Myocyte (in vitro differentiated cells): Measurements from ENCODE around the gene DIPK1A. TPM values are rescaled to one million over a fixed set of nuclear protein-coding genes. Genes with fewer than 3 reads are reported as not detected.
A peak's percentile ranks its signal among the peaks of the same experiment; 100 is the strongest.

Experiments
- DNase-seq: peaks from one replicate; pipeline ENCODE4 v3.0.0-alpha.2; 2012; ENCODE audit warnings: low read depth
- total RNA-seq: library from RNA; depleted of rRNA; stranded (reverse); fragments of >200 nt; gene quantifications from 2 replicates; pipeline ENCODE4 v1.2.3, GENCODE V29; 2014

Gene DIPK1A
- total RNA-seq, 1 donor from 2014 or later, result 28.5 TPM

DNA sequence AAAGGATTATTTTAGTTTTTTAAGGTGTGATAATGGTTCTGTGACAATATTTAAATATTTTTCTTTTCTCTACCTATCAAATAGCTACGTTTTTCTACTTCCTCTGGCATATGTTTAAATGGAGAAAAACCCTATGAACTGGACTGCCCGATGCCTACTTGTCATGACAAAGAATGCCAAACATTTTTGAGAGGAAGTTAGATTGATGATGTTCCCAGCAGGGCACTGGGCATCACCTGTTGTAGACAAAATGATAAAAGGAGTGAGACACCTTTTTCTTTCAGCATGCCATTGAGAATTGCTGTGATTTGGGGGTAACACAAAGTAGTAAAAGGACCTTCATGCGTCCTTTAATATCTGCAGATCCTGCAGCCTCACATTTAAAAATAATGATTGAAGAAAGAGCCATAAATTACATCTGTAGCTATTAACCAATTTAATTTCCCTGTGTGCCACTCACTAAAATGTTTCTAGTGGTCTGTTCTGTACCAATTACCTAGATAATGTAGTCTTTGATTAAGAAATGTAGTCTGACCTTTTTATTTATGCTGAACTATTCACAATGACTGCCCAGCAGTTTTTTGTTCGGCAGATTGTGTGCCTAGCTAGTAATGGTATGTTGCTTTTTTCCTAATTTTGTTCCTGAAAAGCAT is 81.8 kb downstream of the DIPK1A start:
- no peak for DNase-seq

DNA sequence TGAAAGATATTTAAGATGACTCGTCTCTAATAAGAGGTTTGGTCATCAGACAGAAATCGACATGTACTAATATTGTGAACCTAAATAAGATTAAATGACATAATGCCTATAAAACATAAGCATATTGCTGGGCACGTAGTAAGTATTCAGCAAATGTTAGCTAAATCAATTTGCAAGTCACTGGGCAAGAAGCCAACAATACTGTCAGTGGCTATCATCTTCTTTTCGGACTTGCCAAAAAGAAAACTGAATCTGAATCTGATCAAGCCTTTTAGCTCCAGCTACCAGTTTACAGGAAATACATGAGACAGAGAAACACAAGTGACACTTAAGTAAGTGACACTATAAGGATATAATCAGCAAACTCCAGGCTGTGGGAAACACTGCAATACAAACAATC is 83.5 kb downstream of the DIPK1A start:
- DNase-seq, result peak; percentile 29

DNA sequence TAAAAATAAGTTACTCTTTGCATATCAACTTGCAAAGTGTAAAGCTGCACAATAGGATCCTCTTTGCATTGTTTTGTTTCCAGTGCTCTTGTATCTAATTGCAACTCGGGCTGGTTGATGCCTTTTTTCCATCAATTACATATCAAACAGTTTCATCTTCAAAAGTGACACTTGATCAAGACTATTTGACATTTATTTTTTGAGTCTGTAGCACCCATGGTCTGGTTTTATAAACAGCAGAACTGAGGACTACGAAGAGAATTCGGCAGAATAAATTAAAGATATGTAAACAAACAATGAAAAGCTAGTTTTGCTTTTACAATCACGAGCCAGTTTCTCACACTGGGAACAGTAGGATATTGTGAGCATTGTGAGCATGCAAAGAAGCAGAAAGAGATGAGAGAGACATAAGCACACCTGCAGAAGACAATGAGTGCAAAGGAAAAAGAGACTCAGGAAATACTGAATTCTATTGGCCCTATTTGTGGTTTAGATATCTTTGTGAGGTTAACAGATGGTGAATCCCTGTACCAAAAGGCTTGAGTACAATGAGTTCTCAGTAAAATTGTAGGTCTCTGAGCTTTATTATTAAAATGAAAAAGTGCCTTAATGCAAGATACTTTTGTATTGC is 84.1 kb downstream of the DIPK1A start:
- peak; percentile 1 for DNase-seq

DNA sequence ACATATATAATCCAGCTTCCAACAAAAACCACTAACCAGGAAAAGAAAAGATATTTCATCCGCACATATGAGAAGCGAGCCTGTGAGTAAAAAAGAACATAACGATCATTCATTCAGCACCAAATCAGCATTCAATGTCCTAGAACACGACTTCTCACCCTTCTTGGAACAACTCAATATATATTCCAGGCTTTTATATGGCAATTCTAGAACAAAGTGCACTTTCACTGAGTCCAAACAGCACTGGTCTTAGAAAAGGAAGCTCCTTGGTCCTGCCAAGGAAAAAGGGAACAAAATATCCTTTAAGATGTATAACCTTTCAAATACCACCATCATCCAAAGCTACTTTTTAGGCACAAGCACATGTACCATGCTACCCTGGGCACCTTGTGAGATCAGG is 84.9 kb downstream of the DIPK1A start:
- no peak for DNase-seq

DNA sequence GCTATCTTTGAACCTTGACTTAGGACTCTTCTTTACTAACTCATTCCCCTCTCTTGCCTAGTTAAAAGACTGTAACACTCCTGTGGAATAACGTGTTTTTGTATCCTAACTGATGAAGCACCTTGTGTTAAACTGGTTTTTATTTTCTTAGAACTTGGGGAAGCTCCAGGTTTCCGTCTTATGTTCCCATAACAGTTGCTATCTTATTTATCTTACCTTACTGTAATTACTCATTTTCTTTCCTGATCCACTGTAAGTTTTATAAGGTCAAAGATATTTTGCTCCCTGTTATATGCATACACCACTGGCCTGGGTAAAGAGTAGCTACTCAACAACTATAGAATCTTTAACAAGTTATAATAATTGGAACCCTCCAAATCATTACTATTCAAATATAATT is 86.3 kb downstream of the DIPK1A start:
- no peak for DNase-seq

DNA sequence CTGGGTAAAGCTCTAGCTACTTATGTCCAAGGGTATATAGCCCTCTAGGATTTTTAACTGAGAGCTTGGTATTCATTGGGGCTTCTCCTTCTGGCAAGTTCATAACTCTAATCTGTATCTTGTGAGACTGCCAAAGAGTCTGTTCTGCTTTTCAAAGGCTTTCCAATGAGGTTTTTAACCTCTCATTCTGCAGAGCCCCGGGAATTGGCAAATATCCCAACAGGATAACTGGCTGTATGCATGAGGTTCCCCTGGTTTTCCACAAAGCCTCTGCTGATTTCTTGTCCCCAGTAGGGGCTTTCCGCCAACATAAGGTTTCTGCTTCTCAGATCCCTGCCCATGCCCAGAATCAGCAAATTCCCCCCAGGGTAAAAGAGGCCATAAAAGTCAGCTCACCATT is 88.5 kb downstream of the DIPK1A start:
- no peak for DNase-seq

DNA sequence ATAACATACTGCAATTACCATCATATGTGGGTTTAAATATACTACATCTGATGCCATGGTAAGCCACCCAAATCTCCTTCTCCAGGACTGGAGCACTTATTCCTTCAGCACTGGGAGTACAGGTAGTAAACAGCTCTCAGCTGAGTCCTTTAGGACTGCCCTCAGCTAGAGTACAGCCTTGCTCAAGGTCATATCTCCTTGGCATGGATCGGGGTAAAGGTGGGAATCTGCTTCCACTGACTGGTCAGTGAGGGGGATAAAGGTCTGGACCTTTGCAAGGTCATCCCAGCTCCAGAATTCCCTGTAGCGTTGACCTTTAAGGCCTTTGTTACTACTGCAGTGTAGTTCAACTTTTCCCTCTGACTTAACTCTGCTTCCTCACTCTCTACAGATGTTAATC is 90.7 kb downstream of the DIPK1A start:
- DNase-seq, result no peak

DNA sequence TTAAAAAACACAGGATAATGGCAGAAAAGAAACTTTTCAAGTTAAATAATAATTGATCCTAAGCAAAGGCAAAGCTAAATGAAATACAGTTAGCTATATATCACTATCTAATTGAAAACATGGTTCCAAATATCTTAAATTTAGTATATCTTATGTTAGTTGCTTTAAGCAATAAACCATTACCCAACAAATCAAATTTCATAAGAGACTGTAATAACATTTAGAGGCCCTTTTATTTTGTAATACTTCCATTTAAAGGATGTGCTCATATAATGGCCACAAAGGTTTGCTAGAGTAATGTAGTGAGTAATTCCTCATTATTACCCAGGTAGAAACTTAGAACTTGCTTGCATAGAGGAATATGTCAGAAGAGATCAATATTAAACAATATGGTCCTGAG is 97.1 kb downstream of the DIPK1A start:
- no peak for DNase-seq

DNA sequence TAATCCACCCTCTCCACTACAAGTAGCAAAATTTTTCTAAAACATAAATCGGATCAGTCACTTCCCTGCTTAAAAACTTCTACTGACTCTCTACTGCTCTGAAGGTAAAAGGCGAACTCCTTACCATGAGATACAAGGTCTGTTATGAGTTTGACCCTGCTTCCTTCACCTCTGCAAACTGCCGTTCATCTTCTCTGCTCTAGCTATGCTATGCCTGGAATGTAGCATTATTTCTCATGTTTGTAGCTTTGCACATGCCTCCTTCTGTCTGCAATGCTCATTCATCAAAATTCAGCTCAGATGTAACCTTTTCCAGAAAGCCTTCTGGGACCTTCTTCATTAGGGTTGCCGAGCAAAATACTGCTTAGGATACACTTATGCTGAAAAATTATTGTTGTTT is 98.7 kb downstream of the DIPK1A start:
- no peak for DNase-seq

DNA sequence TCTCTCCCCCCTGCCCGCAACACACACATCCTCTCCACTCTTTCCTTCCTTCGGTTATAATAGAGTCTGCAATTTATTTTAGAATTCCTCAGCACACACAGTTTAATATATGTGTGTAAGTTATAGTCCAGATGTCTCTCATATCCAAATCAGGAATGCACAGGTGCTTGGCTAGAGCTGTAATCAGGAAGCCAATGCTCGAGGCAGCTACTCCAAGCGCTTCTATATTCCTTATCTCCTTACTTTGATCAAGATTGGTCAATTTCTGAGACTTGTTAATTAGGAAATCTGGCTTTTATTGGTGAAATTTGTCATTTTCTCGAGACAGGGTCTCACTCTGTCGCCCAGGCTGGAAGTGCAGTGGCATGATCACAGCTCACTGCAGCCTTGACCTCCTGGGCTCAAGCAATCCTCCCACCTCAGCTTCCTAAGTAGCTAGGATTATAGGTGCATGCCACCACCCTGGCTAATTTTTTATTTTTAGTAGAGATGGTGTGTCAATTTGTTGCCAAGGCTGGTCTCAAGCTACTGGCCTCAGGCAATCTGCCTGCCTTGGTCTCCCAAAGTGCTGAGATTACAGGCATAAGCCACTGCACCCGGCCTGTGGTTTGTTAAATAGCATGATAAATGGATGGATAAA is 101.7 kb downstream of the DIPK1A start:
- DNase-seq, result peak; percentile 33

DNA sequence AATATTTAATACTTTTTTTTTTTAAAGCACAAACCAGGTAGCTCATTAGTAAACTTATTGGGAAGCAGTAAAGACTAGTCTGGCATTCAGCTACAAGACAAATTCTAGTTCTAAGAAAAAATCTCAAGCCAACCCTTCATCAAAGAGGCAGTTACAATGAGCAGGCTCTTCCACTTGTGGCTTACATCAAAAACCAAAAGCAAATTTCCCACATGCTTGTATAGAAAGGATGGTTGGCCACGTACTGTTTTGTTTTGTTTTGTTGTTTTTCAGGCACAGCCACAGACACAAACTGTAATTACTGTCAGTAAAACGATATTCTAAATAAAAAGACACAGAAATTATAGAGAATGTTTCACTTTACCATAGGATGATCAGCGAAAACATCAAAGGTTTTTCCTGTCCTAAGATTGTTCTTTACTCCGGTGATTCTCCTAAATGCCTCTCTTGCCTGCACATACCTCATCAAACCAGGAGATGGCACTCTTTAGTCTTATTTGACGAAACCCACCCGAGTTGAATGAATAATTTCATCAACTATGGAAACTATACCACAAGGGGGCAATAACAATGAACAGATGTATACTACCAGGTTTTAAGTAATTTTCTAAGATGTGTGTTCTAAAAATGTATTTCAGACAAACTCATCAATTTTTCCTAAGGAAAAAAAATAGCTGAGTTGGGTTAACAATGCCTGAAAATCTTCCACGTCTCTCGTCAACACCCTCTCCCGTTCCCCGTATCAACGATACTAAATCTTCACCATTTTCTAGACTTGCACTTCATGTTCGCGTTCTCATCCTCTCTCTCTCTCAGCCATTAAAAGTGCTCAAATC is 102.5 kb downstream of the DIPK1A start:
- peak; percentile 85 for DNase-seq

DNA sequence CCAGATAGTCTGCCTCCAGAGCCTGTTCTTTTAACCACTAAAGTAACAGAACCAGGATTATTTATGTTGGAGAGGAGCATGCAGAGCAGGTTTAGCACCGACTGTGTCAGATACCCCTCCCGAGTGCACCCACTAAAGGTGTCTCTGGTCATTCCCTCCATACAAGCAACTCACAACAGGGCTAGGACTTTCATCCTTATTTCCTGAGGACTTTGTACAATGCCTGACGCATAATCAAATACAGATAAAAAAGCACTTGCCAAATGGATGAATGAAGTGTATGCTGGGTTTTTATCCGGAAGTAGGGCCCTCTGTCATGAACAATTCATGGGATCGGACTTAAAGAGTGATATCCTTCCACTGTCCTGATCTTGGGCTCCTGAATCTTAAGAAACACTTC is 103.4 kb downstream of the DIPK1A start:
- no peak for DNase-seq

DNA sequence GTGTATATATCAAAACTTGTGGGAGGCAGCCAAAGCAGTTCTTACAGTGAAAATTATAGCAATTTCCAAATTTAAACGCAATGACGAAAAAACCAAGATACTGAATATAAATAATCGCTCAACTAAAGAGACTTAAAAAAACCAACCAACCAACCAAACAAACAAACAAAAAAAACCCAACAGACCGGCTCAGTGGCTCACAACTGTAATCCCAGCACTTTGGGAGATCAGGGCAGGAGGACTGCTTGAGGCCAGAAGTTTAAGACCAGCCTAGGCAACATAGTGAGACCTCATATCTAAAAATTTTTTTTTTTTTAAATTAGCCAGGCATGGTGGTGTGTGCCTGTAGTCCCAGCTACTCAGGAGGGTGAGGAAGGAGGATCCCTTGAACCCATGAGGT is 106.0 kb downstream of the DIPK1A start:
- no peak for DNase-seq

DNA sequence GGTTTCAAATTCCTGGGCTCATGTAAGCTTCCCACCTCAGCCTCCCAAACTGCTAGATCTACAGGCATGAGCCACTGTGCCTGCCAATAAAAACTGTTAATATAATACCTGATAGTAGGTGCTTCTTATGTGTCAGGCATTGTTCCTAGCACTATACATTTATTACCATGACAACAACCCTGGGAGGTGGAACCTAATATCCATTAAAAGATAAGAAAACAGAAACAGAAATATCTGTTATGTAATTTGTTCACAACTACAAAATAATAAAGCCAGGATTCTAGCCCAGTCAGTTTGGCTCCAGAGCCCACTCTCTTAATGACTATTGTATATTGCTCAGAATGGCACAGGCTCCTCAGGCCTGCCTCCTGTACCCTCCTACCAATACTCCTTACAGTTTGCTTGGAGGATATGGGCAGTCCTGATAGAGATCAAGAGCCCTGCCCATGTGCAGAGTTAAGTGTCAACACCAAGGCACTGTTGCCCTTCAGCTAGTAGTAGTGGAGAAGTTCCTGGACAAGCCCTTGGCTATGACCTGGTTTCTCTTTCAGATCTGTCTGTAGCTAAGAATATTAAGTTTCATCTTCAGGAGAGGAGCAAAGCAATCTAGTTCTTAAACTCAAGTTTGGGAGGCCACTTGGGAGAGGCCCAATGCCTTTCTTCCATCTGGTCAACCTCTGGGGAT is 107.0 kb downstream of the DIPK1A start:
- DNase-seq, result no peak

DNA sequence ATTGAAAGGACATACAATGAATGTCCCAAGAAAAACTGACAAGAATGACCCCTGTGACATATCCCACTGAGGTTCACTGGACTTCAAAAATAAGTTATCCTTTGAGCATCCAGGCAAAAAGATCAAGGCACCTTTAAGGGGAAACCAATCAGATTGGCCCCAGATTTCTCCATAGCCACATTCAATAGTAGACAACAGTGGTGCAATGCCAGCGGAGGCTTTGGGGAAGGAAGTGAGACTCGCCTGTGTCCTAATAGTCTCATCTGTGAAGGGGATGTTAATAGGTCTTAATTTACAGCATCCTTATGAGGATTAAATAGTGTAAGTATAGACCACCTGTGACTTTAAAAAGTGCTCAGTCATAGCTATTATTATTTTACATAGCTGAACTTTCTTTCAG is 108.0 kb downstream of the DIPK1A start:
- no peak for DNase-seq

DNA sequence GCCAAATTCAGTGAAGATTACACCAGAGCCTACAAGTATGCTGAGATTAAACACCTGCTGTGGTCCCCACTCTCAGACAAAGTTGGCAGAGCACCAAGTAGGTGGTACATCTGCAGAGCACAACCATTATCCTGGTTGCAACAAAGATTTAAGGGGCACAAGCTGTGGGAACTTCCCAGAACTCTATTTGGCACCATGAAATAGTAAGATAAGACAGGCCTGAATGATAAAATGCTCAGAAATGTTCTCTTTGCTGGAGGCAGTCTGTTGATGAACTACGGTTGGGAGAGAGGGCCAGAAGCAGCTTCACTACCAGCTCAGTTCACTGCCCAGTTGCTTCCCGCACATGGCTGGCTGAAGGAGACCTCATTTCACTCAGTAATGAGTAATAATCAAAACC is 109.5 kb downstream of the DIPK1A start:
- peak; percentile 50 for DNase-seq

DNA sequence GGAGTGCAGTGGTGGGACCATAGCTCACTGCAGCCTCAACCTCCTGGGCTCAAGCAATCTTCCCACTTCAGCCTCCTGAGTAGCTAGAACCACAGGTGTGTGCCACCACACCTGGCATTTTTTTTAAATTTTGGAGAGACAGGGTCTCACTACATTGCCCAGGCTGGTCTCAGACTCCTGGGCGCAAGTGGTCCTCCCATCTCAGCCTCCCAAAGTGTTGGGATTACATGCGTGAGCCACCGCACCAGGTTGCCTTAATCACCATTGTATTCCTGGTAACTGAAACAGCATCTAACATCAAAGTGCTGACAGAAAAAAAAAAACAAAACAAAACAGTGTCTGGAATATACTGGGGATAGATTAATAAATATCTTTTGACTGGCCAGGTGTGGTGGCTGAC is 111.2 kb downstream of the DIPK1A start:
- no peak for DNase-seq

DNA sequence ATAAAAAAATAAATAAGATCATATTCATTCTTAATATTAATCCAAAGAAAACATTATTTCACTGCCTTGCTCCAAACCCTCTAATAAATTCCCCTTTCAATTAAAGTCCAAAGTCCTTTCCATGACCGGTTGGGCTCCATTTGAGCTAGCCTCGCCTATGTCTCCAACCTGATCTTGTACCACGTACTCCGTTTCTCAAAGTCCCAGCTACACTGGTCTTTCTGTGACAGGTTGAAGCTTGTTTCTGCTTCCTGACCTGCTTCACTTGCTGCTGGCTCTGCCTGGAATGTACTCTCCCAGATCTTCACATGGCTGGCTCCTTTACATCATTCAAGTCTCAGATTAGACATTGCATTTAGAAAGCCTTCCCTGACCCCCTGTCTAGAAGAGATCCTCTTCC is 113.1 kb downstream of the DIPK1A start:
- no peak for DNase-seq

DNA sequence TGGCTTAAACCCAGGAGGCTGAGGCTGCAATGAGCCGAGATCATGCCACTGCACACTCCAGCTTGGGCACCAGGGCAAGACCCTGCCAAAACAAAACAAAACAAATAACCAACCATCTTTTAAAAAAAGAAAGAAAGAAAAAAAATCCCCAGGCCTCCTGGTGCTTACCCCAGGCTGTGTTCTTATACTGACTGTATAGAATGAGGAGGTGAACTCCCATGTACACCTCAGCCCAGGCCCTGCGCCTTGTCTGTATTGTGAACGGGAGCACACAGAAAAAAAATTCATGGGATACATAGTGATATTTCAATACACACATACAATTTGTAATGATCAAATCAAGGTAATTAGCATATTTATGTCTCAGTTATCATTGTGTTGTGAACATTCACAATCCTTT is 115.4 kb downstream of the DIPK1A start:
- DNase-seq, result no peak

DNA sequence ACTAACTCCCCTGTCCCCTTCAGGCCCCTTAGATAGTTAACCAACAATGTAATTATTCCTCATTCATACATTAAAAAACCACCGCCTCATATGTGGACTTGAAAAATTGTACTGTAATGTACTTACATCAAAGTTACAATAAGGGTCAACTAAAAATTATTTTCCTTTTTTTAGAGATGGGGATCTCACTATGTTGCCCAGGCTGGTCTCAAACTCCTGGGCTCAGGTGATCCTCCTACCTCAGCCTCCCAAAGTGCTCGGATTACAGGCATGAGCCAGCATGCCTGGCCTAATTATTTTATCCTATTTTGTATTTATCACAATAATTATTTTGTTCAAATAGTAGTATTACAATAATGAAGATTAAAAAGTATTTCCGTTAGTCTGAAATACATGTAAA is 116.8 kb downstream of the DIPK1A start:
- DNase-seq, result no peak
